Tibial nerve (tissue), 4 donors: Measurements from ENCODE around the gene USP22. TPM values are rescaled to one million over a fixed set of nuclear protein-coding genes. Genes with fewer than 3 reads are reported as not detected.

ENCODE experiments used
- DNase-seq, 2 donors: peaks; one replicate each; pipeline ENCODE4 v3.0.0-alpha.2; 2019; ENCODE audit warnings: low spot score in 2 of 2
- H3K27ac ChIP-seq, 4 donors: fragments of 200-600 bp; sonication (generic) in 3 of 4; one replicate each; pipeline ENCODE4 v1.5.1; 2017 to 2019; ENCODE audit warnings: mild to moderate bottlenecking in 1 of 4
- H3K27me3 ChIP-seq, 2 donors: fragments of 200-600 bp; sonication (generic) in 1 of 2; one replicate each; pipeline versions ENCODE4 v1.5.1 to v1.6.0; 2017 to 2019
- H3K36me3 ChIP-seq, 3 donors: fragments of 200-600 bp; sonication (generic); one replicate each; pipeline ENCODE4 v1.5.1; 2018 to 2019
- H3K4me1 ChIP-seq, 4 donors: fragments of 200-600 bp; sonication (generic) in 3 of 4; one replicate each; pipeline ENCODE4 v1.5.1; 2017 to 2019
- H3K4me3 ChIP-seq, 4 donors: fragments of 200-600 bp; sonication (generic) in 3 of 4; one replicate each; pipeline ENCODE4 v1.5.1; 2017 to 2019; ENCODE audit warnings: mild to moderate bottlenecking in 1 of 4, moderate library complexity in 1 of 4
- H3K9me3 ChIP-seq, 4 donors: fragments of 200-600 bp; sonication (generic) in 3 of 4; one replicate each; pipeline ENCODE4 v1.5.1; 2017 to 2019
- EP300 ChIP-seq, 2 donors: sonication (generic); formaldehyde crosslinking; IDR thresholded peaks; one replicate each; pipeline ENCODE4 v1.6.1; 2017; ENCODE audit warnings: antibody characterized with exemption in 2 of 2, mild to moderate bottlenecking in 1 of 2
- POLR2A ChIP-seq, 2 donors: fragments of 450-650 bp; IDR thresholded peaks; one replicate each; pipeline ENCODE4 v1.6.1; 2017; ENCODE audit warnings: antibody characterized with exemption in 2 of 2, mild to moderate bottlenecking in 2 of 2, moderate library complexity in 2 of 2
- WGBS, 2 donors: methylation state at CpG; one replicate each; pipeline ENCODE4 v1.1.5; 2018; 5-methylcytosine and 5-hydroxymethylcytosine counted together
- total RNA-seq, 4 donors: library from RNA; depleted of rRNA; stranded (reverse); fragments of >200 nt; gene quantifications; one replicate each; pipeline ENCODE4 v1.1.0, GENCODE V29; 2016
- TF ChIP-seq, protein P1 (sequence below), 5 experiments: fragments of 200-600 bp in 3 of 5; fragments of 450-650 bp in 2 of 5; sonication (generic) in 3 of 5; IDR thresholded peaks; one replicate each; pipeline ENCODE4 v1.5.1; 2016 to 2019; ENCODE audit warnings: antibody characterized with exemption in 5 of 5, mild to moderate bottlenecking in 3 of 5, moderate library complexity in 2 of 5

The USP22 gene
- total RNA-seq, 4 donors from 2014 or later = 109 to 169 (median 133) TPM

- TF ChIP-seq, protein P1, sequence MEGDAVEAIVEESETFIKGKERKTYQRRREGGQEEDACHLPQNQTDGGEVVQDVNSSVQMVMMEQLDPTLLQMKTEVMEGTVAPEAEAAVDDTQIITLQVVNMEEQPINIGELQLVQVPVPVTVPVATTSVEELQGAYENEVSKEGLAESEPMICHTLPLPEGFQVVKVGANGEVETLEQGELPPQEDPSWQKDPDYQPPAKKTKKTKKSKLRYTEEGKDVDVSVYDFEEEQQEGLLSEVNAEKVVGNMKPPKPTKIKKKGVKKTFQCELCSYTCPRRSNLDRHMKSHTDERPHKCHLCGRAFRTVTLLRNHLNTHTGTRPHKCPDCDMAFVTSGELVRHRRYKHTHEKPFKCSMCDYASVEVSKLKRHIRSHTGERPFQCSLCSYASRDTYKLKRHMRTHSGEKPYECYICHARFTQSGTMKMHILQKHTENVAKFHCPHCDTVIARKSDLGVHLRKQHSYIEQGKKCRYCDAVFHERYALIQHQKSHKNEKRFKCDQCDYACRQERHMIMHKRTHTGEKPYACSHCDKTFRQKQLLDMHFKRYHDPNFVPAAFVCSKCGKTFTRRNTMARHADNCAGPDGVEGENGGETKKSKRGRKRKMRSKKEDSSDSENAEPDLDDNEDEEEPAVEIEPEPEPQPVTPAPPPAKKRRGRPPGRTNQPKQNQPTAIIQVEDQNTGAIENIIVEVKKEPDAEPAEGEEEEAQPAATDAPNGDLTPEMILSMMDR (IDR thresholded peaks at IDR 0.05) = no peak
- TF ChIP-seq POLR2A (IDR thresholded peaks at IDR 0.05) (no peak), EP300 (IDR thresholded peaks at IDR 0.05) (no peak)
- DNase-seq = no peak
- Histone ChIP-seq H3K4me3 (no peak overlapping the region), H3K4me1 (peaks cover 0 to 60% (median 7%) of the 10 kb centered on the region in 4 donors), H3K27ac (no peak overlapping the region), H3K9me3 (no peaks in the 10 kb centered on the region), H3K27me3 (no peaks in the 10 kb centered on the region), H3K36me3 (peaks cover 0 to 82% (median 27%) of the 10 kb centered on the region in 3 donors)
- 75% methylated on average over 7 of the region's 7 CpGs for WGBS, 2 donors
Measured at GRCh38 chr17:21021208-21021803, 21.5 kb downstream of the USP22 start.

DNA sequence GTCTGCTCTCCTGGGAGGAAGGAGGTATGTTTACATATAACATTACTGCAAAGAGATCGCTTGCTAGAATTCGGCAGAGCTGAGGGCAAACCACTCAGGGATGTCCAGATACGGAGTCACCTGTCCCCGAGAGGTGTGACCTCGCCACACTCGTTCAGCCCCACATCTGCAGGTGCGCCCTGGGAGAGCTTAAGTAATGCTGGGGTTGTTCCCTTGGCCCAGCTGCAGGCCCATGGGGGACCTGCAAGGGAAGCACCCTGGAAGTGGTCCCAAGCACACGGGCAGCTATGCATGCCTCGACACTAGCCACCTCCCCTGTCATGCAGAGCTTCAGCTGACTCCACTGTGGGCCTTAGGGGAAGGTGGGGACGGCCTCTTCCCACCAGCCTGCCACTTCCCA, 22.2 kb downstream of the USP22 start:
- Histone ChIP-seq H3K36me3 (peaks cover 0 to 82% (median 21%) of the 10 kb centered on the region in 3 donors), H3K4me3 (no peak overlapping the region), H3K27ac (peak overlapping the region in 2 of 4 donors; percentile 28 to 50), H3K9me3 (no peaks in the 10 kb centered on the region), H3K4me1 (peaks cover 0 to 53% (median 7%) of the 10 kb centered on the region in 4 donors), H3K27me3 (no peaks in the 10 kb centered on the region)
- 73 to 100% methylated on average over 1 to 10 of the region's 10 CpGs for WGBS, 2 donors
- TF ChIP-seq, protein P1 (IDR thresholded peaks at IDR 0.05) = no peak
- TF ChIP-seq EP300 (IDR thresholded peaks at IDR 0.05) (no peak), POLR2A (IDR thresholded peaks at IDR 0.05) (no peak)
- no peak for DNase-seq

DNA sequence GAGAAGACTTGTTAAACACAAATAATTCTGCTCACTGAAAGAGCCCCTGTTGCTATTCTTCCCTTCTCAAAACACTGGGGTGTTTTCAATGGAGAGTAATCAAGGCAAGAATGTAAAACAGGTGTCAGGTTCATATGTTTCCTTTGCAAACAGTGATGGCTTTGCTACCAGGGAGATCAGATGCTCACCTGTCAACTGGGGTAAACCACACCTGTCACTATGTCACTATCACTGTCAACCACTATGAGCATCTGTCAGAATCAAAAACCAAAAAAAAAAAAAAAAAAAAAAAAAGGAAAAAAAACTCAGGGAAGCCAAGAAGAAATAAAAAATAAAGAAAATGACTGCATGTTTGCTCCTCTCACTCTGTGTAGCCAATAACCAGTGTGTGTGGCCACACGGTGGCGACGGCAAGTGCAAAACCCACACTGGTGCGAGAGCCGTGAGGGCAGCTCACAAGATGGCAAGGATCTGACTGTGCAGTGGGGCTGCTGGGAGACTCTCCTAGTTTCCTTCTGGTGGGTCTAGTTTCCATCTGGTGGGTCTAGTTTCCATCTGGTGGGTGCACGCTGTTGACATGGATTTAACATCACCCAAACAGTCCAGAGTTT, 22.7 kb downstream of the USP22 start:
- Histone ChIP-seq H3K27me3 (no peaks in the 10 kb centered on the region), H3K4me3 (no peak overlapping the region), H3K36me3 (peaks cover 0 to 82% (median 25%) of the 10 kb centered on the region in 3 donors), H3K4me1 (peaks cover 0 to 49% (median 7%) of the 10 kb centered on the region in 4 donors), H3K27ac (peak overlapping the region in 2 of 4 donors; percentile 28 to 50), H3K9me3 (no peaks in the 10 kb centered on the region)
- TF ChIP-seq POLR2A (IDR thresholded peaks at IDR 0.05) = no peak
- TF ChIP-seq, protein P1 (IDR thresholded peaks at IDR 0.05) = peak in 3 of 5 experiments; percentile 12 to 28 (median 23)
- DNase-seq = no peak
- WGBS, 2 donors = 36 to 42% methylated on average over 6 of the region's 6 CpGs

GRCh38 chr17:21018894-21019293, 23.9 kb downstream of the USP22 start:
- Histone ChIP-seq H3K36me3 (peaks cover 0 to 84% (median 31%) of the 10 kb centered on the region in 3 donors), H3K4me1 (peaks cover 0 to 46% (median 5%) of the 10 kb centered on the region in 4 donors), H3K9me3 (no peaks in the 10 kb centered on the region), H3K4me3 (no peak overlapping the region), H3K27ac (no peak overlapping the region), H3K27me3 (no peaks in the 10 kb centered on the region)
- no peak for DNase-seq
- 77 to 78% methylated on average over 9 of the region's 9 CpGs for WGBS, 2 donors
- TF ChIP-seq POLR2A (IDR thresholded peaks at IDR 0.05) = no peak
- TF ChIP-seq, protein P1 (IDR thresholded peaks at IDR 0.05) = no peak

GRCh38 chr17:21017861-21018260, 24.9 kb downstream of the USP22 start:
- no peak for DNase-seq
- H3K27me3 ChIP-seq = no peaks in the 10 kb centered on the region
- 84 to 88% methylated on average over 10 of the region's 10 CpGs for WGBS, 2 donors
- no peak overlapping the region for H3K27ac ChIP-seq
- peaks cover 0 to 38% (median 5%) of the 10 kb centered on the region in 4 donors for H3K4me1 ChIP-seq
- no peak overlapping the region for H3K4me3 ChIP-seq
- TF ChIP-seq POLR2A (IDR thresholded peaks at IDR 0.05) = no peak
- no peak for TF ChIP-seq EP300 (IDR thresholded peaks at IDR 0.05)
- TF ChIP-seq, protein P1 (IDR thresholded peaks at IDR 0.05) = no peak
- peaks cover 0 to 91% (median 35%) of the 10 kb centered on the region in 3 donors for H3K36me3 ChIP-seq
- H3K9me3 ChIP-seq = no peaks in the 10 kb centered on the region
